Pancreas (tissue), 10 donors: ENCODE results near the gene LRMDA. TPM values are rescaled to one million over a fixed set of nuclear protein-coding genes. Genes with fewer than 3 reads are reported as not detected.

Experiments
- ATAC-seq, 4 donors: fragments of 200-7000 bp; cut with Tn5 transposase; one replicate each; pipeline versions ENCODE4 v1.8.0 to v1.9.1; 2020; ENCODE audit warnings: mild to moderate bottlenecking in 4 of 4, moderate library complexity in 4 of 4
- DNase-seq, 6 donors: peaks; one replicate each; pipeline ENCODE4 v3.0.0-alpha.2; 2020
- FAIRE-seq: peaks from 2 replicates; lab custom pipeline; 2012; peaks lifted over from hg19 to GRCh38; lab: Jason Lieb, UNC
- H3K27ac ChIP-seq, 4 donors: fragments of 200-600 bp; sonication (generic); 1 replicate in 3 of 4; 2 replicates in 1 of 4; pipeline versions ENCODE4 v1.5.0 to v1.8.0; 2020
- H3K27me3 ChIP-seq, 4 donors: fragments of 200-600 bp; one replicate each; pipeline ENCODE4 v1.8.0; 2021
- H3K36me3 ChIP-seq, 3 donors: fragments of 200-600 bp; sonication (generic) in 1 of 3; one replicate each; pipeline versions ENCODE4 v1.5.0 to v1.8.0; 2020 to 2021
- H3K4me1 ChIP-seq, 3 donors: fragments of 200-600 bp; one replicate each; pipeline ENCODE4 v1.8.0; 2021
- H3K4me3 ChIP-seq, 4 donors: fragments of 200-600 bp; sonication (generic) in 2 of 4; one replicate each; pipeline versions ENCODE4 v1.5.0 to v1.8.0; 2020 to 2021
- H3K9me3 ChIP-seq, 4 donors: fragments of 200-600 bp; one replicate each; pipeline ENCODE4 v1.8.0; 2021
- WGBS, 2 donors: extraction: QIAGEN DNeasy Blood & Tissue Kit; methylation state at CpG; one replicate each; pipeline ENCODE4 v1.1.7; 2013; 5-methylcytosine and 5-hydroxymethylcytosine counted together
- intact Hi-C, 3 donors: fragments of 100-400 bp; cut with DNase I; formaldehyde crosslinking; loops; one replicate each; pipeline versions ENCODE4 v1.11.1 to v1.14.2; 2022
- polyA plus RNA-seq, 2 donors: library from polyadenylated mRNA; stranded (reverse); fragments of 200-250 nt; gene quantifications; one replicate each; pipeline ENCODE4 v1.2.3, GENCODE V29; 2013
- total RNA-seq, 6 donors: library from RNA; stranded (reverse); fragmentation: NEBNext Ultra II Directional in 4 of 6; extraction: Animal tissue kit (Norgen Biotek cat#: 25700) in 4 of 6; gene quantifications; one replicate each; pipeline versions ENCODE4 v1.2.1 to v1.2.4, GENCODE V29; 2021 to 2023
- TF ChIP-seq, protein P1 (sequence below), 4 donors: fragments of 200-600 bp; sonication (generic) in 3 of 4; IDR thresholded peaks; one replicate each; pipeline versions ENCODE4 v1.5.0 to v1.8.0; 2021; ENCODE audit warnings: antibody characterized with exemption in 4 of 4
- donor health status: healthy with polysubstance abuse.
- donor health status: DM: no; HTN: no; CAD: no; lungs with moderate emphysema.
- donor health status: DM: no; HTN: no; CAD: no.
- donor health status: control.
- donor health status: control.
- donor health status: Bipolar disorder and iron deficiency.
- donor health status: DM: yes; HTN: yes; CAD: no.
- donor health status: DM: no; HTN: no; CAD: no.
- donor health status: DM: no; HTN: no; CAD: no.
- donor health status: DM: yes; HTN: yes; CAD: no.

The LRMDA gene
- total and polyA plus RNA-seq, 8 donors = 4.6 to 21.2 (median 13.4) TPM

DNA sequence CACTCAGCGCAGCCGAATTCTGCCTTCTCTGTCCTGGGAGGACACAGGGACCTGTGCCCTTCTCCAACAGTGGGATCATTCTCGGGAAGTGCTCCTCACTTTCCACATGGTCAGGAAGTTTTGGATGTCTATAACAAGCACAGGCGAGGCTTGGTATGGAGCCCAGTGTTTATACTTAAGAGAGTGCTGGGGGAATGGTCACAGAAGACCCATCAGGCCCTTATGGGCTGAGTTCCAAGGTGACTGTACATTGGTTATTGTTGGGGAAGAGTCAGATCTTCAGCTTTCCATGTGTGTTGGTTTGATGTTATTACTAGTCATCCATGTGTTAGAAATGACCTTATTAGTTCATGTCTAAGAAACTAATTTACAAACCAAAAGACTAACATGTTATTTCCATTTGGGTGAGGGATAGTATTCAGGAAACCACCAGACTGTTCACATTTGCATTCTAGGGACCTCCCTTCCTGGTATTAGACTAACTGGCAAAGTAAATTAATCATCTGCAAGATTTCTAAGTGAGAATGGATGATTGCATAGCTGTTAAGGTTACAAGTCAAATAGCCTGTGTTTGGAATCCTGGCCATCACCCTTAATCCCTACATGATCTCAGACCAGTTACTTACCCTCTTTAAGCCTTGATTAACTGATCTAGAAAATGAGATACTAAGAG is 834.2 kb downstream of the LRMDA start:
- no peaks in the 10 kb centered on the region for H3K36me3 ChIP-seq
- 69 to 73% methylated on average over 4 of the region's 4 CpGs for WGBS, 2 donors
- no peaks in the 10 kb centered on the region for H3K9me3 ChIP-seq
- no peak overlapping the region for H3K27ac ChIP-seq
- no peaks in the 10 kb centered on the region for H3K27me3 ChIP-seq
- TF ChIP-seq, protein P1, sequence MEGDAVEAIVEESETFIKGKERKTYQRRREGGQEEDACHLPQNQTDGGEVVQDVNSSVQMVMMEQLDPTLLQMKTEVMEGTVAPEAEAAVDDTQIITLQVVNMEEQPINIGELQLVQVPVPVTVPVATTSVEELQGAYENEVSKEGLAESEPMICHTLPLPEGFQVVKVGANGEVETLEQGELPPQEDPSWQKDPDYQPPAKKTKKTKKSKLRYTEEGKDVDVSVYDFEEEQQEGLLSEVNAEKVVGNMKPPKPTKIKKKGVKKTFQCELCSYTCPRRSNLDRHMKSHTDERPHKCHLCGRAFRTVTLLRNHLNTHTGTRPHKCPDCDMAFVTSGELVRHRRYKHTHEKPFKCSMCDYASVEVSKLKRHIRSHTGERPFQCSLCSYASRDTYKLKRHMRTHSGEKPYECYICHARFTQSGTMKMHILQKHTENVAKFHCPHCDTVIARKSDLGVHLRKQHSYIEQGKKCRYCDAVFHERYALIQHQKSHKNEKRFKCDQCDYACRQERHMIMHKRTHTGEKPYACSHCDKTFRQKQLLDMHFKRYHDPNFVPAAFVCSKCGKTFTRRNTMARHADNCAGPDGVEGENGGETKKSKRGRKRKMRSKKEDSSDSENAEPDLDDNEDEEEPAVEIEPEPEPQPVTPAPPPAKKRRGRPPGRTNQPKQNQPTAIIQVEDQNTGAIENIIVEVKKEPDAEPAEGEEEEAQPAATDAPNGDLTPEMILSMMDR (IDR thresholded peaks at IDR 0.05) = no peak
- ATAC-seq = no peak
- no peak for DNase-seq
- no peak for FAIRE-seq
- H3K4me1 ChIP-seq = no peaks in the 10 kb centered on the region
- H3K4me3 ChIP-seq = no peak overlapping the region
- intact Hi-C loops = no loop called here

DNA sequence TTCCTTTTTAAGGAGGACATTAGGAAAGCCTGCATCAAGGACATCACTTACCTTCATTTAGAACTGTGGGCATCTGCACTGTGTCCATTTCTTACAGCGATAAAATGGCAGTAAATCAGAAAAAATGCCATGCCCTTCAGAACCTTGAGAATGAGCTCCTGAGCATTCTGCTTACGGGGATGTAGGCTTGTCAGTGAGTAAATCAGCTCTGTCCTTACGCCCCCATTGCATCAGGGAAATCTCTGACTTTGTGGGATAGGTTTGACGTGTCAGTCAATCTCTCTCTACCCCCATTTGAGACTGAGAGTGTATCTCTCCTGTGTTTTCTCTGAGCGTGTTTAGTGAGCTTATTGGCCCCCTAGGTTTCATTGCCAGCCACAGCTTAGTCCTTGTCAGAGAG is 837.1 kb downstream of the LRMDA start:
- H3K4me3 ChIP-seq = no peak overlapping the region
- intact Hi-C loops = no loop called here
- no peak for DNase-seq
- no peaks in the 10 kb centered on the region for H3K9me3 ChIP-seq
- no peak overlapping the region for H3K27ac ChIP-seq
- FAIRE-seq = no peak
- TF ChIP-seq, protein P1 (IDR thresholded peaks at IDR 0.05) = no peak
- no peaks in the 10 kb centered on the region for H3K36me3 ChIP-seq
- H3K4me1 ChIP-seq = no peaks in the 10 kb centered on the region
- H3K27me3 ChIP-seq = no peaks in the 10 kb centered on the region
- no peak for ATAC-seq
- WGBS, 2 donors = 59 to 77% methylated on average over 5 of the region's 5 CpGs

DNA sequence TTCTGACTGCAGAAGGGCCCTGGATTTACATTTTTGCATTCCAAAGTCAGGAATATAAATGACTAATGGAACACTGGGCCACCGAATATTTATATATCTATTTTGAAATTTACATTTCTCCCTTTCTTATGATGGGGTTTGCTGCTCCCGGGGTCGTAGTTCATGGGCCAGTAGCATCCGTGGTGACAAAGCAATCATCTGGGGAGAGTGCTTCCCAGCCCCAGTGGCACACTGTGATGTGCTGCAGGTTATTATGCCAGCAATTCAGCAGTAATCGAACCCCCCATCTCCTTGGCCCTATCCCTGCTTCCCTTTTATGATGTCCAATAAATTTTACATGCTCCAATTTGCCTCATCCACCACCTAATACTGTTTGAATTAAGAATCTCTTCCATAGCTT is 837.5 kb downstream of the LRMDA start:
- H3K9me3 ChIP-seq = no peaks in the 10 kb centered on the region
- FAIRE-seq = no peak
- no peaks in the 10 kb centered on the region for H3K36me3 ChIP-seq
- no peak overlapping the region for H3K27ac ChIP-seq
- no peak overlapping the region for H3K4me3 ChIP-seq
- H3K4me1 ChIP-seq = no peaks in the 10 kb centered on the region
- no peak for ATAC-seq
- intact Hi-C loops = no loop called here
- no peaks in the 10 kb centered on the region for H3K27me3 ChIP-seq
- TF ChIP-seq, protein P1 (IDR thresholded peaks at IDR 0.05) = no peak
- no peak for DNase-seq
- 79 to 92% methylated on average over 5 of the region's 5 CpGs for WGBS, 2 donors

DNA sequence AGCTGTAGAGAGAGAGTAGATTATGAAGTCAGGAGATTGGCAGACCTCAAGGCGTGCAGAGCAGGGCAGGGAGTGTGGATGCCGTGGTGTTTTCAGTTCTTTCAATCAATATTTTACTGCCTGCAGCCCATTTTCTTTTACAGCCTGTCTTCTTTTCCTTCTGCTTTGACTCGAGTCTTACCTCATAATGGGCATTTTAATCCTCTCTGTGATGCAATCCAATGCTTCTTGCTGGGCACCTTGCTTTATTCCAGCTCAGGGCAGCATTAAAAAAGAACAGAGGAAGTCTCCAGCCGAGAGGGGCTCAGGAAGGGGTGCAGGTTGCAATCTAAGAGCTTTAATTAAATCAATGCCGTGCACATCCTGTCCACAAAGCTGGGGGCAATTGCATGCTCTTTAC is 839.0 kb downstream of the LRMDA start:
- FAIRE-seq (no peak), ATAC-seq (no peak), DNase-seq (no peak)
- H3K36me3 ChIP-seq = no peaks in the 10 kb centered on the region
- intact Hi-C loops = no loop called here
- H3K4me3 ChIP-seq = no peak overlapping the region
- TF ChIP-seq, protein P1 (IDR thresholded peaks at IDR 0.05) = no peak
- WGBS, 2 donors = 84 to 88% methylated on average over 5 of the region's 5 CpGs
- H3K4me1 ChIP-seq = no peaks in the 10 kb centered on the region
- no peak overlapping the region for H3K27ac ChIP-seq
- no peaks in the 10 kb centered on the region for H3K9me3 ChIP-seq
- H3K27me3 ChIP-seq = peaks cover 0 to 4% (median 0%) of the 10 kb centered on the region in 4 donors

DNA sequence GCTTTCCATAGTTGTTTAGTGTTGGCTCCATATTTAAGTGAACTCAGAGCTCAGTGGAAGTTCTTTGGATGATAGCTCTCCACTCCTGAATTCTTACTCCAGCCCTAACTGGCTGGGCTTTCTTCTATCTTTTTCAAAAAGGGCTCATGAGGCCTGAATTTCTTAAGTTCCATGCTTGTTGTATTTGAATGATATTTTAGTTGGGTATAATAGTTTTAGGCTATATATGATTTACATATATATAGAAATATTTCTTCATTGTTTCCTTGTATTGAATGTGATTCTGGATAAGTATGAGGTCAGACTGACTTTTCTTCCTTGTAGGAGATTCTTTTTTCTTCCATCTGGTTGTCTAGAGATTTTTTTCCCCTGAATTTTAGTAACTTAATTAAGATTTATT is 843.5 kb downstream of the LRMDA start:
- Histone ChIP-seq H3K9me3 (no peaks in the 10 kb centered on the region), H3K36me3 (no peaks in the 10 kb centered on the region), H3K27me3 (peaks cover 0 to 4% (median 0%) of the 10 kb centered on the region in 4 donors), H3K27ac (no peak overlapping the region), H3K4me1 (no peaks in the 10 kb centered on the region), H3K4me3 (no peak overlapping the region)
- ATAC-seq = no peak
- no peak for FAIRE-seq
- no peak for DNase-seq
- intact Hi-C loops = no loop called here
- TF ChIP-seq, protein P1 (IDR thresholded peaks at IDR 0.05) = no peak
